Astrocyte (in vitro differentiated cells and primary cell): ENCODE results near the gene RB1. TPM values are rescaled to one million over a fixed set of nuclear protein-coding genes. Genes with fewer than 3 reads are reported as not detected.

Source experiments
- DNase-seq: peaks from one replicate; pipeline ENCODE4 v3.0.0-alpha.2; 2010; ENCODE audit warnings: low read depth
- FAIRE-seq: peaks from 2 replicates; lab custom pipeline; 2011; peaks lifted over from hg19 to GRCh38; lab: Jason Lieb, UNC
- H2AFZ ChIP-seq: 2 replicates; pipeline ENCODE4 v1.6.0; 2012; ENCODE audit warnings: low read depth, low read length, inconsistent platforms
- H3K27ac ChIP-seq: 2 replicates; pipeline ENCODE4 v1.5.1; 2011; ENCODE audit warnings: low read depth, low read length, inconsistent platforms
- H3K27me3 ChIP-seq: 2 replicates; pipeline ENCODE4 v1.6.0; 2011; ENCODE audit warnings: low read length, inconsistent platforms; ENCODE audit not compliant: insufficient read depth
- H3K36me3 ChIP-seq: 2 replicates; pipeline ENCODE4 v1.5.1; 2011; ENCODE audit warnings: low read length, inconsistent platforms; ENCODE audit not compliant: insufficient read depth
- H3K4me1 ChIP-seq: 2 replicates; pipeline ENCODE4 v1.5.1; 2011; ENCODE audit warnings: low read length, inconsistent platforms; ENCODE audit not compliant: insufficient read depth
- H3K4me2 ChIP-seq: 2 replicates; pipeline ENCODE4 v1.6.0; 2012; ENCODE audit warnings: low read length, inconsistent platforms
- H3K4me3 ChIP-seq: 2 replicates; pipeline ENCODE4 v1.5.1; 2011; ENCODE audit warnings: low read depth, mild to moderate bottlenecking, low read length, inconsistent platforms; ENCODE audit not compliant: insufficient read depth
- H3K79me2 ChIP-seq: 2 replicates; pipeline ENCODE4 v1.6.0; 2012; ENCODE audit warnings: mild to moderate bottlenecking, low read length, inconsistent platforms; ENCODE audit not compliant: insufficient read depth
- H3K9ac ChIP-seq: 2 replicates; pipeline ENCODE4 v1.6.0; 2012; ENCODE audit warnings: mild to moderate bottlenecking, low read length, inconsistent platforms
- H3K9me3 ChIP-seq: 2 replicates; pipeline ENCODE4 v1.5.1; 2012; ENCODE audit warnings: low read depth, mild to moderate bottlenecking, low read length, inconsistent platforms; ENCODE audit not compliant: insufficient read depth
- H4K20me1 ChIP-seq: 2 replicates; pipeline ENCODE4 v1.6.0; 2012; ENCODE audit warnings: low read length, inconsistent platforms; ENCODE audit not compliant: insufficient read depth
- H3K27ac Mint-ChIP-seq: one replicate; pipeline ENCODE4 v1.8.0; 2021; ENCODE audit warnings: mild to moderate bottlenecking, mixed read lengths; ENCODE audit not compliant: unreplicated experiment
- H3K27me3 Mint-ChIP-seq: one replicate; pipeline ENCODE4 v1.8.0; 2021; ENCODE audit warnings: low read depth, mixed read lengths; ENCODE audit not compliant: unreplicated experiment
- H3K36me3 Mint-ChIP-seq: one replicate; pipeline ENCODE4 v1.8.0; 2021; ENCODE audit warnings: low read depth, mixed read lengths; ENCODE audit not compliant: unreplicated experiment
- H3K4me1 Mint-ChIP-seq: one replicate; pipeline ENCODE4 v1.8.0; 2021; ENCODE audit warnings: low read depth, mixed read lengths; ENCODE audit not compliant: unreplicated experiment
- H3K4me3 Mint-ChIP-seq: one replicate; pipeline ENCODE4 v1.8.0; 2021; ENCODE audit warnings: mild to moderate bottlenecking, moderate library complexity, mixed read lengths; ENCODE audit not compliant: unreplicated experiment
- H3K9me3 Mint-ChIP-seq: one replicate; pipeline ENCODE4 v1.8.0; 2021; ENCODE audit warnings: mild to moderate bottlenecking, mixed read lengths; ENCODE audit not compliant: unreplicated experiment
- CTCF ChIP-seq: IDR thresholded peaks from 2 replicates; pipeline ENCODE4 v1.5.1; 2011; ENCODE audit warnings: low read depth, mild to moderate bottlenecking, inconsistent platforms, low read length, moderate library complexity; ENCODE audit not compliant: insufficient read depth
- EZH2 ChIP-seq: IDR thresholded peaks from 2 replicates; pipeline ENCODE4 v1.6.1; 2012; ENCODE audit warnings: mild to moderate bottlenecking, low read length, inconsistent platforms; ENCODE audit not compliant: insufficient read depth
- total RNA-seq: library from RNA; stranded (reverse); gene quantifications from 2 replicates; pipeline ENCODE4 v1.2.1, GENCODE V29; 2021

Gene RB1
- total RNA-seq, 1 donor from 2014 or later, result 32.7 TPM

GRCh38 chr13:48320399-48320790 is 16.8 kb downstream of the RB1 start:
- H3K79me2 ChIP-seq, result peaks cover 27% of the 10 kb centered on the region
- no peak overlapping the region for H3K27ac ChIP-seq
- no peak for TF ChIP-seq EZH2
- TF ChIP-seq CTCF, result no peak
- H3K4me1 Mint-ChIP-seq, result peaks cover 6% of the 10 kb centered on the region
- no peak overlapping the region for H2AFZ ChIP-seq
- H3K4me3 Mint-ChIP-seq, result no peak overlapping the region
- peaks cover 24% of the 10 kb centered on the region for H3K36me3 Mint-ChIP-seq
- no peak overlapping the region for H3K27ac Mint-ChIP-seq
- FAIRE-seq, result no peak
- H3K9ac ChIP-seq, result no peak overlapping the region
- no peaks in the 10 kb centered on the region for H3K27me3 Mint-ChIP-seq
- H3K27me3 ChIP-seq, result no peaks in the 10 kb centered on the region
- H4K20me1 ChIP-seq, result peaks cover 13% of the 10 kb centered on the region
- no peaks in the 10 kb centered on the region for H3K4me1 ChIP-seq
- H3K4me2 ChIP-seq, result peak overlapping the region; percentile 52
- H3K36me3 ChIP-seq, result no peaks in the 10 kb centered on the region
- no peak for DNase-seq
- peaks cover 13% of the 10 kb centered on the region for H3K9me3 ChIP-seq
- peaks cover 5% of the 10 kb centered on the region for H3K9me3 Mint-ChIP-seq
- H3K4me3 ChIP-seq, result no peak overlapping the region

- FAIRE-seq (no peak), DNase-seq (no peak)
- Histone ChIP-seq H3K4me3 (peak overlapping the region; percentile 23), H3K36me3 (no peaks in the 10 kb centered on the region), H3K4me2 (peak overlapping the region; percentile 52), H3K9me3 (peaks cover 13% of the 10 kb centered on the region), H3K27me3 (no peaks in the 10 kb centered on the region), H3K27ac (no peak overlapping the region), H3K4me1 (no peaks in the 10 kb centered on the region), H4K20me1 (peaks cover 7% of the 10 kb centered on the region), H3K79me2 (peaks cover 27% of the 10 kb centered on the region), H3K9ac (no peak overlapping the region), H2AFZ (no peak overlapping the region)
- TF ChIP-seq CTCF (no peak), EZH2 (no peak)
- Mint-ChIP-seq H3K4me1 (peaks cover 6% of the 10 kb centered on the region), H3K27me3 (no peaks in the 10 kb centered on the region), H3K9me3 (peaks cover 5% of the 10 kb centered on the region), H3K27ac (no peak overlapping the region), H3K36me3 (peaks cover 24% of the 10 kb centered on the region), H3K4me3 (no peak overlapping the region)
Measured at GRCh38 chr13:48320891-48321510, 17.4 kb downstream of the RB1 start.

- H3K27ac Mint-ChIP-seq, result no peak overlapping the region
- H3K4me1 Mint-ChIP-seq, result peaks cover 6% of the 10 kb centered on the region
- no peak overlapping the region for H3K9ac ChIP-seq
- peaks cover 4% of the 10 kb centered on the region for H4K20me1 ChIP-seq
- H3K36me3 Mint-ChIP-seq, result peaks cover 24% of the 10 kb centered on the region
- H3K4me3 ChIP-seq, result no peak overlapping the region
- peaks cover 5% of the 10 kb centered on the region for H3K9me3 Mint-ChIP-seq
- H3K27me3 ChIP-seq, result no peaks in the 10 kb centered on the region
- no peaks in the 10 kb centered on the region for H3K27me3 Mint-ChIP-seq
- H3K79me2 ChIP-seq, result peaks cover 23% of the 10 kb centered on the region
- no peak overlapping the region for H2AFZ ChIP-seq
- no peak overlapping the region for H3K4me2 ChIP-seq
- no peak overlapping the region for H3K27ac ChIP-seq
- H3K36me3 ChIP-seq, result no peaks in the 10 kb centered on the region
- DNase-seq (no peak), FAIRE-seq (no peak)
- TF ChIP-seq CTCF, result no peak
- no peak for TF ChIP-seq EZH2
- no peaks in the 10 kb centered on the region for H3K4me1 ChIP-seq
- H3K4me3 Mint-ChIP-seq, result peak overlapping the region; percentile 25
- peaks cover 13% of the 10 kb centered on the region for H3K9me3 ChIP-seq
Measured at GRCh38 chr13:48322294-48322693, 18.7 kb downstream of the RB1 start.
